ENCODE data around the gene DLGAP5.
A peak's percentile ranks its signal among the peaks of the same experiment; 100 is the strongest.

Gene DLGAP5

DNA sequence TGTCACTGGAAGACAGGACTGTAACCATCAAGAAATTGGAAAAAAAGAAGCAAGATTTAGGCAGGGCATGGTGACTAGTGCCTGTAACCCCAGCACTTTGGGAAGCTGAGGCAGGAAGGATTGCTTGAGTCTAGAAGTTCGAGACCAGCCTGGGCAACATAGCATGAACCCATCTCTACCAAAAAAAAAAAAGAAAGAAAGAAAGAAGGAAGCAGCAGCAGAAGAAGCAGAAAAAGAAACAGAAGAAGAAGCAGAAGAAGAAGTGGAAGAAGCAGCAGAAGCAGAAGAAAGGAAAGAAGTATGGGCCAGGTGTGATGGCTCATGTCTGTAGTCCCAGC lies 92.9 kb downstream of the DLGAP5 start:
- Histone ChIP-seq H3K9me3 (replicated peaks; ENCODE audit: insufficient read depth, low read length) (no peaks in the 10 kb centered on the region), H2AFZ (ENCODE audit: low read length) (peak overlapping the region; percentile 53), H4K20me1 (ENCODE audit: insufficient read depth, low read length) (no peaks in the 10 kb centered on the region), H3K27ac (ENCODE audit: low read length) (no peak overlapping the region; the same call in 1 of the 2 replicates), H3K4me2 (ENCODE audit: low read depth, low read length) (no peak overlapping the region), H3K4me3 (ENCODE audit: low read length) (no peak overlapping the region), H3K36me3 (replicated peaks; ENCODE audit: insufficient read depth, low read length) (no peaks in the 10 kb centered on the region), H3K4me1 (ENCODE audit: low read length) (peaks cover 23% of the 10 kb centered on the region), H3K9me2 (replicated peaks; ENCODE audit: insufficient read depth, low read length) (no peaks in the 10 kb centered on the region), H3K9ac (ENCODE audit: low read length) (no peak overlapping the region), H3K79me2 (ENCODE audit: low read length) (no peaks in the 10 kb centered on the region), H3K27me3 (replicated peaks; ENCODE audit: insufficient read depth, low read length) (no peaks in the 10 kb centered on the region), H3F3A (ENCODE audit: insufficient read depth, low read length) (peaks cover 16% of the 10 kb centered on the region)
- TF ChIP-seq EZH2phosphoT487 (IDR thresholded peaks at IDR 0.05; ENCODE audit: low read length), result no peak
- TF ChIP-seq EZH2 (optimal IDR thresholded peaks at IDR 0.05; ENCODE audit: low read depth, low read length), result no peak
- TF ChIP-seq, protein P1, sequence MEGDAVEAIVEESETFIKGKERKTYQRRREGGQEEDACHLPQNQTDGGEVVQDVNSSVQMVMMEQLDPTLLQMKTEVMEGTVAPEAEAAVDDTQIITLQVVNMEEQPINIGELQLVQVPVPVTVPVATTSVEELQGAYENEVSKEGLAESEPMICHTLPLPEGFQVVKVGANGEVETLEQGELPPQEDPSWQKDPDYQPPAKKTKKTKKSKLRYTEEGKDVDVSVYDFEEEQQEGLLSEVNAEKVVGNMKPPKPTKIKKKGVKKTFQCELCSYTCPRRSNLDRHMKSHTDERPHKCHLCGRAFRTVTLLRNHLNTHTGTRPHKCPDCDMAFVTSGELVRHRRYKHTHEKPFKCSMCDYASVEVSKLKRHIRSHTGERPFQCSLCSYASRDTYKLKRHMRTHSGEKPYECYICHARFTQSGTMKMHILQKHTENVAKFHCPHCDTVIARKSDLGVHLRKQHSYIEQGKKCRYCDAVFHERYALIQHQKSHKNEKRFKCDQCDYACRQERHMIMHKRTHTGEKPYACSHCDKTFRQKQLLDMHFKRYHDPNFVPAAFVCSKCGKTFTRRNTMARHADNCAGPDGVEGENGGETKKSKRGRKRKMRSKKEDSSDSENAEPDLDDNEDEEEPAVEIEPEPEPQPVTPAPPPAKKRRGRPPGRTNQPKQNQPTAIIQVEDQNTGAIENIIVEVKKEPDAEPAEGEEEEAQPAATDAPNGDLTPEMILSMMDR (IDR thresholded peaks at IDR 0.05; ENCODE audit: low read length), result no peak
- no peak for DNase-seq
